Ramos (cell line): ENCODE measurements around the gene GLI3.

ENCODE experiments used
- in situ Hi-C: fragments of 300-500 bp; cut with MboI; formaldehyde crosslinking; loops from one replicate; pipeline ENCODE4 v1.14.3; 2022; ENCODE audit warnings: low sequenced_read_pairs; ENCODE audit not compliant: unreplicated experiment

The GLI3 gene

GRCh38 chr7:41992881-41993867 is 243.8 kb downstream of the GLI3 start:
- in situ Hi-C loops = no loop called here

- in situ Hi-C loops = no loop called here
These were observed 252.1 kb downstream of the GLI3 start for GRCh38 chr7:41984888-41985287.

GRCh38 chr7:41981046-41982040 is 255.7 kb downstream of the GLI3 start:
- in situ Hi-C loops = no loop called here

GRCh38 chr7:41979834-41980307 is 257.1 kb downstream of the GLI3 start:
- in situ Hi-C loops = no loop called here

GRCh38 chr7:41978858-41979257 is 258.2 kb downstream of the GLI3 start:
- in situ Hi-C loops = no loop called here

GRCh38 chr7:41977661-41978060 is 259.3 kb downstream of the GLI3 start:
- in situ Hi-C loops = no loop called here

- in situ Hi-C loops = no loop called here
These were observed 259.8 kb downstream of the GLI3 start for GRCh38 chr7:41977151-41977651.

GRCh38 chr7:41976411-41976810 is 260.6 kb downstream of the GLI3 start:
- in situ Hi-C loops = no loop called here

- in situ Hi-C loops = no loop called here
These were observed 261.2 kb downstream of the GLI3 start for GRCh38 chr7:41975849-41976248.

GRCh38 chr7:41974870-41975557 is 262.0 kb downstream of the GLI3 start:
- in situ Hi-C loops = no loop called here

- in situ Hi-C loops = no loop called here
These were observed 263.7 kb downstream of the GLI3 start for GRCh38 chr7:41973202-41973730.

GRCh38 chr7:41972776-41973175 is 264.2 kb downstream of the GLI3 start:
- in situ Hi-C loops = no loop called here

GRCh38 chr7:41972270-41972669 is 264.7 kb downstream of the GLI3 start:
- in situ Hi-C loops = no loop called here

- in situ Hi-C loops = no loop called here
These were observed 265.3 kb downstream of the GLI3 start for GRCh38 chr7:41971640-41972187.

GRCh38 chr7:41970941-41971340 is 266.1 kb downstream of the GLI3 start:
- in situ Hi-C loops = no loop called here

- in situ Hi-C loops = no loop called here
These were observed 267.4 kb downstream of the GLI3 start for GRCh38 chr7:41969561-41970105.

GRCh38 chr7:41967156-41967555 is 269.9 kb downstream of the GLI3 start:
- in situ Hi-C loops = no loop called here

- in situ Hi-C loops = no loop called here
These were observed 271.0 kb downstream of the GLI3 start for GRCh38 chr7:41965951-41966505.
